CD4-positive, alpha-beta T cell treated with Interleukin-1 beta for 1 hour (primary cell): ENCODE results near the gene USP50.
"Not testable (repeated sequence)": the region's sequence is repeated elsewhere in the genome, so short reads cannot be mapped to it uniquely, and the experiment has no call there.

Experiments used
- DNase-seq, 2 donors: peaks; one replicate each; pipeline ENCODE4 v3.0.0-alpha.2; 2020 to 2022

Gene USP50

GRCh38 chr15:50501815-50502214 lies 44.7 kb downstream of the USP50 start:
- DNase-seq, result no peak

- DNase-seq, result no peak
These were observed 46.1 kb downstream of the USP50 start for GRCh38 chr15:50500352-50500751.

GRCh38 chr15:50496692-50497091 lies 49.8 kb downstream of the USP50 start:
- DNase-seq, result no peak

- DNase-seq, result not testable (repeated sequence)
These were observed 51.9 kb downstream of the USP50 start for GRCh38 chr15:50494547-50494946.

- DNase-seq, result no peak
These were observed 52.8 kb downstream of the USP50 start for GRCh38 chr15:50493625-50494024.

DNA sequence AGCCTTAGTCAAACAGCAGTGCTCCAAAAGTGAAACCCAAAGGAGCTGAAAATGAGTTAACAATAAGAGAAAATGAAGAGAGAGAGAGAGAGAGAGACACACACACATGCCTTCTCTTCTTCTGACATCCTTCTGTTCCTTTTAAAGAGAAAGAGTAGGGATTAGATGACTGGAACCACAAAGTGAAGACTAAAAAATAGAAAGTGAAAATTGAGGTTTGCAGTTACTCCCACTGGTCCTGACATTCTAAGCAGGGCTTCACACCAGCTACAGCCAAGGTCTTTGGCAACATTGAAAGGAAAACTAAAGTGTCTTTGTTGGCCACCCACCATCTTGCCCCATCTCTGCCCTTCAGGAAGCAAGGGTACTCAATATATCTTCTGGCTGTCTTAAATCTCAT lies 59.2 kb downstream of the USP50 start:
- no peak for DNase-seq

DNA sequence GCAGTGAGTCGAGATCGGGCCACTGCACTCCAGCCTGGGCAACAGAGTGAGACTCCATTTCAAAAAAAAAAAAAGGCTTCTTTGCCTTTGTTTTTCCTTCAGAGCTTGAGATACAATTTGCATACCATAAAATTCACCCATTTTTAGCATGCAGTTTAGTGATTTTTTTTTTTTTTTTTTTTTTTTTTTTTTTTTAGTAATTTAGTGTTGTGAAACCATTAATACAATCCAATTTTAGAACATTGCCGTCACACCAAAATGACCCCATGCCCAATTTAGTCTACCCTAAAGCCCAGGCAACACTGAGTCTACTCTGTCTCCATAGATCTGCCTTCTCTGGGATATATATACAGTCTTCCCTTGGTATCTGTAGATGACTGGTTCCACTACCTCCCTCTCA lies 61.1 kb downstream of the USP50 start:
- no peak for DNase-seq

- no peak for DNase-seq
These were observed 61.7 kb downstream of the USP50 start for GRCh38 chr15:50484781-50485180.

DNA sequence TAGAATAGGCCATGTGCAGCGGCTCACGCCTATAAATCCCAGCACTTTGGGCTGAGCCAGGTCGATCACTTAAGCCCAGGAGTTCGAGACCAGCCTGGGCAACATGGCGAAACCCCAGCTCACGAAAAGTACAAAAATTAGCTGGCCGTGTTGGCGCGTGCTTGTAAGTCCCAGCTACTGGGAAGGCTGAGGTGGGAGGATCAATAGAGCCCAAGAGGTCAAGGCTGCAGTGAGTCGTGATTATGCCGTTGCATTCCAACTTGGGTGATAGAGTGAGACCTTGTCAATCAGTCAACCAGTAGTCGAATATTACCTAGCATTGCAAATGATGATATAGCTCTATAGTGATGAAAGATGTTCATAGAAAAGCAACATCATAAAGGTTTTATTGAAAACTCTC lies 70.3 kb downstream of the USP50 start:
- DNase-seq, result no peak

DNA sequence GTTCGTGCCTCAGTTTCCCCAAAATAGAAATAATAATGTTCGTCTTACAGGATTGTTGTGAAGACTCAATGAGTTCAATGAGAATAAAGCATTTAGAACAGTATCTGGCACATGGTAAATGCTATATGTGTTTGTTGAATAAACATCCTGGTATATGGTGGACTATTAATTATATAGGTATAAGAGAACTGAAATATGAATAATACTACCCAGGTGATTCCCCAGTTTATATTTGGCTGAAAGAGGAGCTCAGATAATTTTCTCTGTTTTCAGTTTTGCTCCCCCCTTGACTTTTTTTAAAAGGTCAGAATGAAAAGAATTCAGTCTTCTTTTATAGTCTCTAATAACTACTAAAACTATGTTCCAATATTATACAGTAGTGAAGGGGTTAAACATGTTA lies 75.4 kb downstream of the USP50 start:
- no peak for DNase-seq

GRCh38 chr15:50463423-50464358 lies 82.8 kb downstream of the USP50 start:
- no peak for DNase-seq

- DNase-seq, result no peak
These were observed 87.9 kb downstream of the USP50 start for GRCh38 chr15:50458348-50459112.

DNA sequence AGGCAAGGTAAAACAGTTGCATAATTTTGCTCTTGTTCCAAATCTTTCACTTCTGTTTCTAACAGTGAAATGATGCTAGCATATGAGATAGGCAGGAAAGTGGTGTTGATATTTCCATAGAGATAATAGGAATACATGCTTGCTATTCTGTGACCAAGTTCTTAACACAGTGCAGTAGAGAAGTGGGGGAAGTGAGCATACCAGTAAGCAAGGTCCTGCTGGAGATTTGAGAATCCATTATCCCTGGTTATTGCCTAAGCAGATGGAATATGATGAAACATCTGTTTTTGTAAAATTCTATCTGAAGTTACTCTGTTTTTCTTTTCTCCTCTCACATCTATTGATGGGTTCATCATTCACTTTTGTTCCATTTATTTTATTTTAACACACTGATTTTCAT lies 93.5 kb downstream of the USP50 start:
- DNase-seq, result no peak
